Activated CD8-positive, alpha-beta memory T cell treated with anti-CD3 and anti-CD28 coated beads, Interleukin-2, amount 10 ng/mL, durations not matched to agents 7 days and 5 days (primary cell): ENCODE data around the gene SECTM1. TPM values are rescaled to one million over a fixed set of nuclear protein-coding genes. Genes with fewer than 3 reads are reported as not detected.

Source experiments
- ATAC-seq: fragments of 150-1000 bp; cut with Tn5 transposase; one replicate; pipeline ENCODE4 v1.10.0; 2021; ENCODE audit warnings: moderate library complexity
- CTCF ChIA-PET: fragments of 350-600 bp; sonication (Branson Sonifier 250); formaldehyde crosslinking; loops from one replicate; lab custom pipeline; 2021; ENCODE audit warnings: antibody characterized with exemption; lab: Charles Lee
- DNase-seq: peaks from one replicate; pipeline ENCODE4 v3.0.0-alpha.2; 2020
- H3K27ac Mint-ChIP-seq: one replicate; pipeline ENCODE4 v1.8.0; 2021; ENCODE audit warnings: mild to moderate bottlenecking, mixed read lengths
- H3K27me3 Mint-ChIP-seq: one replicate; pipeline ENCODE4 v1.8.0; 2021; ENCODE audit warnings: mixed read lengths
- H3K36me3 Mint-ChIP-seq: one replicate; pipeline ENCODE4 v1.8.0; 2021; ENCODE audit warnings: mild to moderate bottlenecking, mixed read lengths
- H3K4me1 Mint-ChIP-seq: one replicate; pipeline ENCODE4 v1.8.0; 2021; ENCODE audit warnings: mixed read lengths
- H3K4me3 Mint-ChIP-seq: one replicate; pipeline ENCODE4 v1.8.0; 2021; ENCODE audit warnings: mild to moderate bottlenecking, moderate library complexity, mixed read lengths
- H3K9me3 Mint-ChIP-seq: one replicate; pipeline ENCODE4 v1.8.0; 2022; ENCODE audit warnings: low read depth, mixed read lengths
- total RNA-seq, 2 experiments: library from RNA; stranded (reverse); gene quantifications; one replicate each; pipeline ENCODE4 v1.2.3, GENCODE V29; 2021

The SECTM1 gene
- total RNA-seq, 2 experiments from 2014 or later: 0.68 to 2.7 TPM

- ATAC-seq (peak; percentile 86), DNase-seq (peak; percentile 94)
- Mint-ChIP-seq H3K27me3 (no peaks in the 10 kb centered on the region), H3K36me3 (peaks cover 25% of the 10 kb centered on the region), H3K27ac (peak within 1 kb of the TSS; percentile 97), H3K4me1 (peaks cover 38% of the 10 kb centered on the region), H3K4me3 (peak within 1 kb of the TSS; percentile 78), H3K9me3 (no peaks in the 10 kb centered on the region)
- CTCF ChIA-PET: interaction anchor here (0.8 to 2.1 kb wide), 7 partner anchors 19 to 144 kb away, joined by 3 to 7 read pairs (median 3); no protein-coding TSS in a partner anchor
Measured at GRCh38 chr17:82273327-82274133, 60.0 kb downstream of the SECTM1 start, which contains the start of gene CSNK1D. Gene CSNK1D (minus strand): TSS chr17:82273700. CDS start chr17:82273381, 319 bp downstream.

- H3K27me3 Mint-ChIP-seq: no peaks in the 10 kb centered on the region
- H3K4me3 Mint-ChIP-seq: peak overlapping the region; percentile 78
- H3K27ac Mint-ChIP-seq: peak overlapping the region; percentile 97
- CTCF ChIA-PET: interaction anchor here (0.9 to 2.1 kb wide), 4 partner anchors 25 to 49 kb away, joined by 3 to 7 read pairs (median 4); no protein-coding TSS in a partner anchor
- H3K9me3 Mint-ChIP-seq: no peaks in the 10 kb centered on the region
- H3K4me1 Mint-ChIP-seq: peaks cover 46% of the 10 kb centered on the region
- DNase-seq (peak; percentile 52), ATAC-seq (peak; percentile 17)
- peaks cover 28% of the 10 kb centered on the region for H3K36me3 Mint-ChIP-seq
Measured at GRCh38 chr17:82272495-82273326, 60.9 kb downstream of the SECTM1 start.

- Mint-ChIP-seq H3K9me3 (no peaks in the 10 kb centered on the region), H3K4me3 (peak overlapping the region; percentile 78), H3K4me1 (peaks cover 56% of the 10 kb centered on the region), H3K36me3 (peaks cover 35% of the 10 kb centered on the region), H3K27ac (no peak overlapping the region), H3K27me3 (no peaks in the 10 kb centered on the region)
- DNase-seq: no peak
- CTCF ChIA-PET: interaction anchor here (0.7 kb wide), 1 partner anchor 30 kb away, joined by 3 read pairs; no protein-coding TSS in a partner anchor
- no peak for ATAC-seq
Measured at GRCh38 chr17:82271401-82271800, 62.2 kb downstream of the SECTM1 start.

Other genes with a start within 250 kb of the SECTM1 start
- 100 to 1,000 TPM; 229 to 277 TPM for gene FASN, start 235.5 kb downstream of the SECTM1 start, total RNA-seq
- 10 to 100 TPM; 70.2 to 73.9 TPM for gene CCDC57, start 120.9 kb downstream of the SECTM1 start, total RNA-seq
- 100 to 1,000 TPM; 119 to 148 TPM for gene SLC16A3, start 104.7 kb downstream of the SECTM1 start, total RNA-seq
- 100 to 1,000 TPM; 120 to 139 TPM for gene CSNK1D, start 60.1 kb downstream of the SECTM1 start, total RNA-seq
- 100 to 1,000 TPM; 307 to 417 TPM for gene CD7, start 16.2 kb downstream of the SECTM1 start, total RNA-seq
- gene TEX19, start 25.5 kb upstream of the SECTM1 start, total RNA-seq: under 1 TPM in 1 of 2 experiments, not detected in 1; 0.15 TPM
- under 1 TPM in 1 of 2 experiments, not detected in 1; 0.16 TPM for gene UTS2R, start 38.0 kb upstream of the SECTM1 start, total RNA-seq
- 10 to 100 TPM; 50.5 to 72.5 TPM for gene HEXD, start 84.6 kb upstream of the SECTM1 start, total RNA-seq
- gene OGFOD3, start 84.8 kb upstream of the SECTM1 start, total RNA-seq: 10 to 100 TPM; 27.1 to 30.5 TPM
- 100 to 1,000 TPM; 269 to 378 TPM for gene CYBC1, start 117.0 kb upstream of the SECTM1 start, total RNA-seq
- 100 to 1,000 TPM; 114 TPM for gene NARF, start 125.0 kb upstream of the SECTM1 start, total RNA-seq
- 10 to 100 TPM; 81.7 to 85.1 TPM for gene FOXK2, start 186.0 kb upstream of the SECTM1 start, total RNA-seq